ENCODE data around the gene LRRN4CL. TPM values are rescaled to one million over a fixed set of nuclear protein-coding genes. Genes with fewer than 3 reads are reported as not detected.
A peak's percentile ranks its signal among the peaks of the same experiment; 100 is the strongest.

LRRN4CL gene
- total RNA-seq, 1 donor from 2014 or later = 0.20 TPM

DNA sequence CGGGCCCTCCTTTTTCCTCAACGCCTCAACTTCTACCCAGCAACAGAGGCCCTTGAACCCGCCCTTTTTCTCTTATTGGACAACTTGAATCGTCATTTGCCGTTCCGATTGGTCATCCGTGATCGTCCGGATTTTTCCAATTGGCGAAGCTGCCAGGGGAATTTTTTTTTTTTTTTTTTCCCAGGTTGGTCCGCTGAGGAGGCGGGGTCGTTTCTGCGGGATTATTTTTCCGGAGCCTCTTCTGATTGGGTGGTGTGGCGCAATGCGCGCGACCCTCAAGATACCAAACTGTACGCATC lies 38.5 kb upstream of the LRRN4CL start:
- H3K4me3 Mint-ChIP-seq (ENCODE audit: unreplicated experiment) = peak overlapping the region; percentile 96
- H3K27me3 Mint-ChIP-seq (ENCODE audit: low read depth) = no peaks in the 10 kb centered on the region
- no peak for TF ChIP-seq CTCF (IDR thresholded peaks at IDR 0.05)
- no peak for DNase-seq (ENCODE audit: low spot score)
- peaks cover 46% of the 10 kb centered on the region for H3K4me1 Mint-ChIP-seq (ENCODE audit: low read depth)
- peak overlapping the region; percentile 98 for H3K27ac Mint-ChIP-seq (ENCODE audit: unreplicated experiment)
- H3K36me3 Mint-ChIP-seq (ENCODE audit: low read depth) = peaks cover 10% of the 10 kb centered on the region
- no peaks in the 10 kb centered on the region for H3K9me3 Mint-ChIP-seq (ENCODE audit: low read depth)

GRCh38 chr11:62727165-62727871 lies 38.0 kb upstream of the LRRN4CL start, which contains the start of gene HNRNPUL2:
HNRNPUL2 (minus strand) TSS chr11:62727457; CDS start chr11:62727156, 301 bp downstream.
- DNase-seq (ENCODE audit: low spot score) = peak; percentile 99
- H3K36me3 Mint-ChIP-seq (ENCODE audit: low read depth) = peaks cover 15% of the 10 kb centered on the region
- no peaks in the 10 kb centered on the region for H3K27me3 Mint-ChIP-seq (ENCODE audit: low read depth)
- H3K27ac Mint-ChIP-seq (ENCODE audit: unreplicated experiment) = peak within 1 kb of the TSS; percentile 98
- H3K4me1 Mint-ChIP-seq (ENCODE audit: low read depth) = peaks cover 49% of the 10 kb centered on the region
- H3K4me3 Mint-ChIP-seq (ENCODE audit: unreplicated experiment) = peak within 1 kb of the TSS; percentile 96
- TF ChIP-seq CTCF (IDR thresholded peaks at IDR 0.05) = peak; percentile 38
- no peaks in the 10 kb centered on the region for H3K9me3 Mint-ChIP-seq (ENCODE audit: low read depth)

- peak overlapping the region; percentile 96 for H3K4me3 Mint-ChIP-seq (ENCODE audit: unreplicated experiment)
- peaks cover 53% of the 10 kb centered on the region for H3K4me1 Mint-ChIP-seq (ENCODE audit: low read depth)
- DNase-seq (ENCODE audit: low spot score) = peak; percentile 97
- H3K9me3 Mint-ChIP-seq (ENCODE audit: low read depth) = no peaks in the 10 kb centered on the region
- no peak for TF ChIP-seq CTCF (IDR thresholded peaks at IDR 0.05)
- peak overlapping the region; percentile 98 for H3K27ac Mint-ChIP-seq (ENCODE audit: unreplicated experiment)
- H3K27me3 Mint-ChIP-seq (ENCODE audit: low read depth) = no peaks in the 10 kb centered on the region
- H3K36me3 Mint-ChIP-seq (ENCODE audit: low read depth) = peaks cover 20% of the 10 kb centered on the region
Measured at GRCh38 chr11:62726915-62727164, 37.5 kb upstream of the LRRN4CL start.

- Mint-ChIP-seq H3K27ac (ENCODE audit: unreplicated experiment) (peak overlapping the region; percentile 98), H3K27me3 (ENCODE audit: low read depth) (no peaks in the 10 kb centered on the region), H3K4me3 (ENCODE audit: unreplicated experiment) (peak overlapping the region; percentile 96), H3K36me3 (ENCODE audit: low read depth) (peaks cover 24% of the 10 kb centered on the region), H3K4me1 (ENCODE audit: low read depth) (peaks cover 53% of the 10 kb centered on the region), H3K9me3 (ENCODE audit: low read depth) (no peaks in the 10 kb centered on the region)
- no peak for TF ChIP-seq CTCF (IDR thresholded peaks at IDR 0.05)
- peak; percentile 86 for DNase-seq (ENCODE audit: low spot score)
Measured at GRCh38 chr11:62726156-62726914, 37.0 kb upstream of the LRRN4CL start.

- H3K9me3 Mint-ChIP-seq (ENCODE audit: low read depth) = no peaks in the 10 kb centered on the region
- peak overlapping the region; percentile 96 for H3K4me3 Mint-ChIP-seq (ENCODE audit: unreplicated experiment)
- H3K27ac Mint-ChIP-seq (ENCODE audit: unreplicated experiment) = peak overlapping the region; percentile 98
- peaks cover 30% of the 10 kb centered on the region for H3K36me3 Mint-ChIP-seq (ENCODE audit: low read depth)
- H3K27me3 Mint-ChIP-seq (ENCODE audit: low read depth) = no peaks in the 10 kb centered on the region
- H3K4me1 Mint-ChIP-seq (ENCODE audit: low read depth) = peaks cover 49% of the 10 kb centered on the region
- TF ChIP-seq CTCF (IDR thresholded peaks at IDR 0.05) = no peak
- no peak for DNase-seq (ENCODE audit: low spot score)
Measured at GRCh38 chr11:62725646-62726045, 36.3 kb upstream of the LRRN4CL start.
